Measurements from ENCODE around the gene MYBPC3.

GRCh38 chr11:47352556-47352955 lies at the start of gene MYBPC3:
- TF ChIP-seq POLR2AphosphoS5 (IDR thresholded peaks at IDR 0.05; ENCODE audit: insufficient read depth in 1 of 2, low read depth in 1 of 2), result no peak
- no peak for TF ChIP-seq POLR2A (IDR thresholded peaks at IDR 0.05)
- TF ChIP-seq CTCF (IDR thresholded peaks at IDR 0.05), result no peak

All from vagina (tissue), 2 donors.